ENCODE results near the gene PHACTR3.

Gene PHACTR3

DNA sequence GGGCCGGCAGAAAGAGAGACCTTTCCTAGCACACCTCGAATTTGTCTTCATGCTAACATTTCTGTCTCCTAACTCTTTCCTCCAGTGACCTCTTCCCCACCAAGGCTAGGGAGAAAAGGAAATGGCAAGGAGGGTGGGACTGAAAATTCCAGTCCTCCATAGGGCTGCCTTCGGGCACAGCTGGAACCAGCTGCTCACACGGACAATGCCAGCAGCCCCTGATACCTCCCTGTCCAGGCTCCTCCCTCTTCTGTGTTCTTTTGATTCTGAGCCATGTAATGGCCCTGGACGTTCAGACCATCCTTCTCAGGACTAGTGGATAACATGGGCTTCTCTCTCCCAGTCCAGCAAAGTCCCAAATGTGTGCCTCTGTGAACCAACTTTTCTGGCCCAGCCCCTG is 29.1 kb upstream of the PHACTR3 start:
- DNase-seq: no peak

- no peak for DNase-seq
Measured at GRCh38 chr20:59575653-59576052, 28.7 kb upstream of the PHACTR3 start.

DNA sequence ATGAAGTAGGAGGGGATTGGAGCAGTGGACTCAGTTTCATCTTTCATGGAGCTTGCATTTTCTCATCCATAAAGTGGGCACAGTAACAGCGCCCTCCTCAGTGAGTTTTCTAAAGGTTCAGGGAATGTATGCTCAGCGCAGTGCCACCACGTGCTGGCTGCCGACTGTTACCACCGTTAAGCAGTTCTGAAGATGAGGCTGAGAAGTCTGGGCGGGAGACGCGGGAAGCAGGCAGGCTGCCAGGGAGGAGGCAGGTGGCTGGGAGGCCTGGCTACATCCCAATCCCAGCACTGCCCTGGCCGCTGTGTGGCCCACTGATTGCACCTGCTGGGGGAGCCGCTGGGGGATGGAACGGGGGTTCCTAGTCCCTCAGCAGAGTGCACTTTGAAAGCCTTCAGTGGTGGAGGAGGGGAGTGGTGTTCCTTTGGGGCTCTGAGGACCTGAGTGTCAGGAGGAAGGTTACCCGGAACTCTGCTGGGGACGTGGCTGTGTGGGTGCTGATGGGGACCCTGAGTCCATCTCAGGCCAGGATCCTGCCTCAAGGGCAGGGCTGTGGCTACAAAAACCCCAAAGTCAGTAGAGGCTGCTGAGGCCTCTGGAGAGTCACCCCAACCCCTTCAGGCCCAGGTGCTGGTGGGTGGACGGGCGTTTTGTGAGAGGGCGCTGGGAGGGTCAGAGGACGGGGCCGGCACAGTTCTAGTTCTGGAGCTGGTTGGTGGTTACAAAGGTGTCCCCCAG is 28.0 kb upstream of the PHACTR3 start:
- DNase-seq: no peak

GRCh38 chr20:59577037-59577808 is 27.1 kb upstream of the PHACTR3 start:
- DNase-seq: no peak

DNA sequence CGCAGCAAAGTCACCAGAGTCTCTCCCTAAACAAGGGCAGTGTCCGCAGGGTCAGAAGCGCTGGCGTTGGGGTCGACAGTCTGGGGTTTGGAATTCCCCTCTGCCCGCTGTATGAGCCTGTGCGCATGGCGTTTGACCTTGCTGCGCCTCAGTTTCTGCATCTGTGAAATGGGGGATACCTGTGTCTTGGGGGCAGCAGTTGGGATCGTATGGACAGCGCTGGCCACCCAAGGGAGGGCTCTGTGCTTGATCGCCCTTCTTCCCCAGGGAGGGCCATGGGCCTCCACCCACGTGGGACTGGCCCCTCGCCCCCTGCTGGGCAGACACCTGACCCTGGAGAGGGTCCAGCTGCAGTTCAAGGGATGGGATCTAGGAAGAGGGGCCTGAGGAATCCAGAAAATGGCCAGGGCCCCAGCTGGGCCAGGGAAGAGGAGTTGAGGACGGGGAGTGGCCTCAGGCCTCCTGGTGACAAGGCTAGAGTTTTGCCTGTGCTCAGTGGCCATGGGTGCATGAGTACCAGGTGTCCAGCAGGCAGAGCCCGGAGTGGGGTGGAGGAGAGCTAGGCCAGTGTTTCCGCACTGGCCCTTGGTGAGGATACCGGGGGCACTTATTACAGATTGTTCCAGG is 26.4 kb upstream of the PHACTR3 start:
- DNase-seq: no peak

DNA sequence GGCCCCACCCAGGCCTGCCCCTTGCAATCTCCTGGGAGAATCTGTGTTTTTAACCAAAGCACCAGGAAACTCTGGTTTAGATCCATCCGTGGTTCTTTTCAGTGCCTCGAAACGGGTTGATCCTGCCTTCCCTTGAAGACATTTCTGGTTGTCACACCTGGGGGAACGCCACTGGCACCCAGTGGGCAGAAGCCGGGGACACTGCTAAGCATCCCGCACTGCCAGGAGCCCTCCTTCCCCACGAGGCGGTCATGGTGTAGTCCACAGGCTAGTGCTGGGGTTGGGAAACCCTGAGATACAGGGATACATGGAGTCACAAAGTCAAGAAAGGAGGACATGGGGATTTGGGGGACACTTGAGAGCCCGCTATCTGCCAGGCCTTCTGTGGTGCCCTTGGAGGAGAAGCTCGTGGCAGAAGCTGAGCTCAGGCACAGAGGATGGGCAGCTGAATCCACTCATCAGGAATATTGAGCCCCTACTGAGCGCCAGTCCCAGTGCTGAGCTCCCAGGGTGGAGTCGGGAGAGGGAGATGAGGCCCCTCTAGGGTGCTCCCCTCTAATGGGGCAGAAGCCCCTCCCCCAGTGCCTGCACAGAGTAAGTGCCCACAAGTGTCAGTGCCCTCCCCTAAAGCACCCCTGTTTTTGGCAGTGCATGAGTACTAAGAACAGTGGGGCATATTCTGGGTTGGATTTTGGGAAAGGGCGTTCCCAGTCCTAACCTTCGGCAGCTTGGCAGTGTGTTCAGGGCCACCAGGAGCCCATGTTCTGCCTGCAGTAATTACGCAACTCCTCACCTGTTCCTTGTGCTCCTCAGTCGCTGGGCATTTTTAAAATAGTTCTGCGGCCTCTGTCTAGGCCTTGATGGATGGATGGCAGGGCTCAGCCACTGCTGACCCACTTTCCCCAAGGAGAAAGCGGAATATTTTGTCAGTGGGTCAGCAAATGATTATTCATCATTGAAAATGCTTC is 25.6 kb upstream of the PHACTR3 start:
- no peak for DNase-seq

GRCh38 chr20:59579404-59580145 is 24.8 kb upstream of the PHACTR3 start:
- no peak for DNase-seq

DNA sequence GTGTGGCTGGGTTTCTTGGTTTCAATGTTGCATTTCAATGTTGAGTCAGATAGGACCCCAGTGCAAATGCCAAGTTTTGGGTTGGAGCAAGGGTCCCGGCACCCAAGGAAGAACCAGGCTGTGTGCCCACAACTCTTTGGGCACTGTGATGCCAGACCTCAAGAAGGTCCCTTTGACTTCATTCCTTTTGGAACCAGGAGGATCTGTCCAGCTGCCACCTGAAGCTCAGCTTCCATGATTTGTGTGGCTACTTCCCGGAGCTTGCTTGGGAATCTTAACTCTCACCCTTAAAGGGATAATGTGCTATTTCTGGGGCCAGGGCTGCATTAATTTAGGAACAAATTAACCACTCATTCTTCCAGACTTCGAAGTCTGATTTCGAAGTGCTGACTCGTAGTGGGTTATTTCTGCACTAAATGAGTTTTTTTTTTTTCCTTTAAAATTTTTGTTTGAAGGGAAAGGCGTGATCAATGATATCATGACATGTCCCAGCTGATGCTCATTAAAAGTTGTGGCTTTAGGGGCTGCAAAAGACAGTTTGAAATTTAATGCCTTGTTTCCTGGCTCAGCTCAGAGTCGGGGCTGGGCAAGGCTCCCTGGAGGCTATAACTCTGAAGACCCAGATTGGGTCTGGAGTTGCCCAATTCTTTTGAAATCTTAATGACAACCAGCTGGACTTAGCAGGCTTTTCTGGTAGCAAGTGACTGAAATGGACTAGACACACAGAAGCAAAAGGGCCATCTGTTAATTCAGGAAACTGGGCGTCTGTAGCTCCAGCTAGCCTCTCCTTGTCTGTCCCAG is 24.0 kb upstream of the PHACTR3 start:
- no peak for DNase-seq

DNA sequence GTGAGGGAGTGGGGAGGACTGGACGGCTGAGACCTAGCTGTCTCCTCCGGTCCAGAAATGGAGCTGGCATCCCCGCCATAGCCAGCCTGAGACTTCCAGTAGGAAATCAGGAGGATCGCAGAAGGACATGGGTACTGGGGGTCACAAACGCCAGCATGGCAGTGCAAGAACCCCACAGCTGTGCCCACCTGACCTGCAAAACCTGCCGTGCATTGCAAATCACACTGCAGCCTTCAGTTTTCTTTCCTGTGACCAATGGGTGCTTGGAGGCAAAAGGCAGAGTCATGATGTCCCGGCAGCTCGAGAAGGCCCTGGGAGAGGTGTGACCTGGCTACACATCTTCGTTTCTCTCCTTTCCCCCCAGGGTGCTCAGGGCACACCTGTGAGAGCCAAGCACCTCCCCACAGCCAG is 23.3 kb upstream of the PHACTR3 start:
- DNase-seq: no peak

- DNase-seq: no peak
Measured at GRCh38 chr20:59581993-59582679, 22.2 kb upstream of the PHACTR3 start.

DNA sequence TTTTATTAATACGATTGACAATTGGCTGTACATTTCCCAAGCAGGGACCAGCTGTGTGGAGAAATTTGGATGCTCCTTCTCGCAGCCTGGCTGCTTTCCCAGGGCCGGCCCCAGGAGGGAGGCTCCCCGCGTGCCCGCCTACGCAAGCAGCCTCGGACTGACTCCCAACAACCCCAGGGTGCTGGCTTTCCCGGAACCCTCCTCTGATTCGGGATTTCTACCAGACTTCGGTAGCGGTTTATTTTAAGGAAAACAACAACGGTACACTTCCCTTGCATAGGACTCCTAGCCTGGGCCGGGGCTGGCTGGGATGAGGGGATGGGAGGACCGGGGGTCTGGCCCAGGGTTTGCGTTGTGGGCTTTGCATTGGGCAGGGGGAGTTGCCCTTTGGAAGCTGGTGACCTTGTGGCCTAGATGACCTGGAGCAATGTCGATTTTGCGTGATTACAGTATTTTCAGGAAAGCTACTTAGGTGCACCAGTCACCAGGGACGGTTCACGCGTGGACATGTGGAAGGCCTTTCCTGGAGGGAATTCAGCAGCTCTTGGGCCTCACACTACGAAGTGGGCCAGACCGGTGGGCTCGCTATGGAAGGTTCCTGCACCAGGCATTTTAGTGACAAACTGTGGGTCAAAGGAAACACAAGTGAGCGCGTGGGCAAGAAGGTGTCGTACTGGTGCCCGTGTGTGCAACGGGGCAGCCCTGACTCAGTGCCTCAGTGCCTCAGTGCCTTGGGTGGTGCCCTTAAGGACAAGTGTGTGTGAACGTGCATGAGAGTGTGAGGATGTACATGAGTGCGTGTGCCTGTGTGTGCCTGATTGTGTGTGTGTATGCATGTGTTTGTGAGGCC is 20.7 kb upstream of the PHACTR3 start:
- DNase-seq: no peak

DNA sequence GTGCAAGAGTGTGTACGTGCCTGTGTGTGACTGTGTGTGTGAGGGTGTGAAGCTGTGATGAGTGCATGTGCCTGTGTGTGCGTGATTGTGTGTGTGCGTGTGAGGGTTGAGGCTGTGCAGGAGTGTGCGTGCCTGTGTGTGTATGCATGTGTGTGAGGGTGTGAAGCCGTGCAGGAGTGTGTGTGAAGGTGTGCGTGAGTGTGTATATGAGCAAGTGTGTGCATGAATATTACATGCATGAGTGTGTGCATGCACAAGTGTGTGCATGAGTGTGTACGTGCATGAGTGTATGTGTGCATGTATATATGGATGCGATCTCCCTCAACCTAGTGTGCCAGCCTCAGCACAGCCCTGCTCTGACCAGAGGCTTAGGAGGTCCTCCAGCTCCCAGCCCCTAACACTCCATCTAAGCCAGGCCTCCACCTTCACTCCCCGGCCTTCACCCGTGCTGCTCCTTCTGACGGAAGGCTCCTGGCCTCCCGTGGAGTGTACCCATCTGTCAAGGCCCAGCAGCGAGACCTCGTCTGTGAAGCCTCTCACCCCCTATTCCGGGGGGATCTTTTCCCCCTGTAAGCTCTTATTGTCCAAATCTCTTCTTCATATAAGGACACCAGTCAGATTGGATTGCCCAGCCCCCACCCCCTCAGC is 19.9 kb upstream of the PHACTR3 start:
- no peak for DNase-seq

- DNase-seq: peak; percentile 12
Measured at GRCh38 chr20:59585714-59586409, 18.5 kb upstream of the PHACTR3 start.

- DNase-seq: no peak
Measured at GRCh38 chr20:59586613-59587012, 17.7 kb upstream of the PHACTR3 start.

- no peak for DNase-seq
Measured at GRCh38 chr20:59587570-59587969, 16.8 kb upstream of the PHACTR3 start.

DNA sequence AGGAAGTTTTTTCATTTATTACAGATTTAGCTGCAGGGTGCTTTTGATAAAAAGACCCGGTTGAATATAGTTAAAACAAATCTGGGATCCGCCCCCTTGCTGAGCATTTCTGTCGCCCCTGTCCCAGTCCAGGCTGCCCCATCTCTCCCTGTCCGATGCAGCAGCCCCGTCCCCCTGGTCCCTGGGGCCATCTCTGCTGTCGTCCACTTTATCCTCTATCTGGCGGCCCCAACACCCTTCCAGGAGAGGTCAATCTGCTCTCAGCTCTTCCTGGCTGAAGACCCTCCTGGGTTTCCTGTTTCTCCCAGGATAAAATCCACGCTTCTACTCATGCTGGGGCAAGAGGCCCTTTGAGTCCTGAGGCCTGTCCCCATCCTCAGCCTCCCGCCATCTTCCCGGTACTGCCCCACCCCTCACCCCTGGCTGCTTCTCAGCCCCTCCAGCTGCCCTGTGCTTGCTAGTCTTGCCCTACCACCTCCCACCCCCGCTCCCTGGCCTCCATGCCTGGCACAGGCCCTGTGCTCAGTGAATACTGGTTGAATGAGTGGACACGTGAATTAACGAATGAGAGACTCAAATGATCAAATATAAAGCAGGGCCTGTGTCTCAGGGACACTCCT is 16.0 kb upstream of the PHACTR3 start:
- DNase-seq: no peak

DNA sequence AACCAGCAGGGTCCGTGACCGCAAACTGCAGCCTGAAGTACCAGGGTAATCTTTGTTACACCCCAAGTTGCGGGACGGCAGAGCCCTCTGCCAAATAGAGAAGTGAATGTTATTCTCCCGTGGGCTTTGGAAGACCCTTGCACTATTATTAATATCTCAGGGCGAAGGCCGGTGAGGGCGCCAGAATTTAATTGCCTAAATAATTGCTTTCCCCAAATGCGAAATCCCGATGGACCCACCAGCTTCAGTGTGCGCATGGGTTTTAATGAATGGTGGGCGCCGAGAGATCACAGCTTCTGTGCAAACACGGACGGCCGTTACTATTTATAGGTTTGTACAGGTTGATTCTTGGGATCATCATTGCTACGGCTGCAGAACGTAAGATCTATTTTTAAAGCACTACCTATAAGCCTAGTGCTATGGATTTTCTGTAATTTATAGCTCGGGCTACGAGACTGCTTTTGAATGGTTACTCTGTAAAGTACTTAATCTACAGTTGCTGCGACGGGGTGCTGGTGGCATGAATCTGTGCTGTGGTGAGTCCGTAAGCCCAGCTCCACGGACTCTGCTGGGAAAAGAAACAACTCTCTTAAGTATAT is 15.2 kb upstream of the PHACTR3 start:
- DNase-seq: no peak
